NB4 (cell line): ENCODE data around the gene PDGFRA.

ENCODE experiments used
- CTCF ChIP-seq: IDR thresholded peaks from one replicate; pipeline ENCODE4 v1.5.1; 2012; ENCODE audit warnings: low read depth, low read length
- POLR2A ChIP-seq: IDR thresholded peaks from 2 replicates; pipeline ENCODE4 v1.6.1; 2011; ENCODE audit warnings: mild to moderate bottlenecking; ENCODE audit not compliant: insufficient read length; ENCODE audit errors: extremely low read depth

- TF ChIP-seq POLR2A (no peak), CTCF (no peak)
Observed at GRCh38 chr4:54226404-54227255, 2.5 kb upstream of the PDGFRA start.
